ENCODE data around the gene KLF11. TPM values are rescaled to one million over a fixed set of nuclear protein-coding genes. Genes with fewer than 3 reads are reported as not detected.

The KLF11 gene
- polyA plus RNA-seq, 1 donor from 2014 or later, result 5.7 TPM

DNA sequence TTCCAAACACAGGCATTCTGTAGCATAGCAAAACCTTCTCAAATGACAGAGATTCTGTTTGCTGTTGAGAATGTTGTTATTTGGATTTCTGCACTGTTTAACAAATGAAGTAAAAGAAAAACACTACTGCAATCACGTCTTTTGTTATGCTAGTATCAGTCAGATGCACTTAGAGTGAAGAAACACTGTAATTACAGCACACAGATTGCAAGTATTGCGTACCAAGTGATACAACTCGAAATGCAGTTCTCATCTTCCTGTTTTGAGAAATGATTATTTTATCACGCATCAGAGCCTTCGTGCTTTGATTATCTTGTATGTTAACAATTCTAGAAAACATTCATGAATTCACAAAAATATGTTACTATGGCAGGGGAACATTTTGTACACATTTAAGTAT, 41.8 kb upstream of the KLF11 start:
- Histone ChIP-seq H3K4me3 (ENCODE audit: low read length) (no peak overlapping the region), H3K27ac (ENCODE audit: low read length) (no peak overlapping the region), H3K9me2 (ENCODE audit: insufficient read depth, low read length) (no peaks in the 10 kb centered on the region), H2AFZ (ENCODE audit: low read depth, low read length) (no peak overlapping the region), H3K36me3 (ENCODE audit: insufficient read depth, low read length) (peaks cover 7% of the 10 kb centered on the region), H3K27me3 (ENCODE audit: insufficient read depth, low read depth, low read length) (no peaks in the 10 kb centered on the region), H3K9me3 (ENCODE audit: low read length) (no peaks in the 10 kb centered on the region), H3K79me2 (replicated peaks; ENCODE audit: insufficient read depth, low read length) (no peaks in the 10 kb centered on the region), H3F3A (ENCODE audit: insufficient read depth, low read length, poor library complexity, severe bottlenecking) (no peaks in the 10 kb centered on the region), H3K4me2 (ENCODE audit: low read length) (no peak overlapping the region), H4K20me1 (ENCODE audit: insufficient read depth) (no peaks in the 10 kb centered on the region), H3K9ac (ENCODE audit: low read length) (no peak overlapping the region)
- no peak for TF ChIP-seq SMC3 (conservative IDR thresholded peaks at IDR 0.05; ENCODE audit: poor library complexity)
- no peak for TF ChIP-seq RAD21 (conservative IDR thresholded peaks at IDR 0.05)
- no peak for TF ChIP-seq POLR2AphosphoS5 (IDR thresholded peaks at IDR 0.05)

- H3K27ac ChIP-seq (ENCODE audit: low read length), result no peak overlapping the region
- no peak overlapping the region for H3K9ac ChIP-seq (ENCODE audit: low read length)
- no peaks in the 10 kb centered on the region for H3K27me3 ChIP-seq (ENCODE audit: insufficient read depth, low read depth, low read length)
- no peaks in the 10 kb centered on the region for H3K79me2 ChIP-seq (replicated peaks; ENCODE audit: insufficient read depth, low read length)
- H3K4me2 ChIP-seq (ENCODE audit: low read length), result no peak overlapping the region
- H2AFZ ChIP-seq (ENCODE audit: low read depth, low read length), result no peak overlapping the region
- TF ChIP-seq, protein P1, sequence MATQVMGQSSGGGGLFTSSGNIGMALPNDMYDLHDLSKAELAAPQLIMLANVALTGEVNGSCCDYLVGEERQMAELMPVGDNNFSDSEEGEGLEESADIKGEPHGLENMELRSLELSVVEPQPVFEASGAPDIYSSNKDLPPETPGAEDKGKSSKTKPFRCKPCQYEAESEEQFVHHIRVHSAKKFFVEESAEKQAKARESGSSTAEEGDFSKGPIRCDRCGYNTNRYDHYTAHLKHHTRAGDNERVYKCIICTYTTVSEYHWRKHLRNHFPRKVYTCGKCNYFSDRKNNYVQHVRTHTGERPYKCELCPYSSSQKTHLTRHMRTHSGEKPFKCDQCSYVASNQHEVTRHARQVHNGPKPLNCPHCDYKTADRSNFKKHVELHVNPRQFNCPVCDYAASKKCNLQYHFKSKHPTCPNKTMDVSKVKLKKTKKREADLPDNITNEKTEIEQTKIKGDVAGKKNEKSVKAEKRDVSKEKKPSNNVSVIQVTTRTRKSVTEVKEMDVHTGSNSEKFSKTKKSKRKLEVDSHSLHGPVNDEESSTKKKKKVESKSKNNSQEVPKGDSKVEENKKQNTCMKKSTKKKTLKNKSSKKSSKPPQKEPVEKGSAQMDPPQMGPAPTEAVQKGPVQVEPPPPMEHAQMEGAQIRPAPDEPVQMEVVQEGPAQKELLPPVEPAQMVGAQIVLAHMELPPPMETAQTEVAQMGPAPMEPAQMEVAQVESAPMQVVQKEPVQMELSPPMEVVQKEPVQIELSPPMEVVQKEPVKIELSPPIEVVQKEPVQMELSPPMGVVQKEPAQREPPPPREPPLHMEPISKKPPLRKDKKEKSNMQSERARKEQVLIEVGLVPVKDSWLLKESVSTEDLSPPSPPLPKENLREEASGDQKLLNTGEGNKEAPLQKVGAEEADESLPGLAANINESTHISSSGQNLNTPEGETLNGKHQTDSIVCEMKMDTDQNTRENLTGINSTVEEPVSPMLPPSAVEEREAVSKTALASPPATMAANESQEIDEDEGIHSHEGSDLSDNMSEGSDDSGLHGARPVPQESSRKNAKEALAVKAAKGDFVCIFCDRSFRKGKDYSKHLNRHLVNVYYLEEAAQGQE (IDR thresholded peaks at IDR 0.05; ENCODE audit: borderline replicate concordance), result no peak
- TF ChIP-seq POLR2AphosphoS5 (IDR thresholded peaks at IDR 0.05) (no peak), RAD21 (conservative IDR thresholded peaks at IDR 0.05) (no peak), EP300 (conservative IDR thresholded peaks at IDR 0.05; ENCODE audit: poor library complexity, severe bottlenecking) (no peak), CTCF (IDR thresholded peaks at IDR 0.05; ENCODE audit: poor library complexity, severe bottlenecking) (no peak), MXI1 (conservative IDR thresholded peaks at IDR 0.05; ENCODE audit: poor library complexity, severe bottlenecking) (no peak), TAF1 (IDR thresholded peaks at IDR 0.05; ENCODE audit: low read depth) (no peak), EZH2 (IDR thresholded peaks at IDR 0.05; ENCODE audit: borderline replicate concordance, insufficient read depth, low read length, poor library complexity, severe bottlenecking) (no peak), SMC3 (conservative IDR thresholded peaks at IDR 0.05; ENCODE audit: poor library complexity) (no peak)
- no peaks in the 10 kb centered on the region for H3F3A ChIP-seq (ENCODE audit: insufficient read depth, low read length, poor library complexity, severe bottlenecking)
- peaks cover 7% of the 10 kb centered on the region for H3K36me3 ChIP-seq (ENCODE audit: insufficient read depth, low read length)
- H3K9me2 ChIP-seq (ENCODE audit: insufficient read depth, low read length), result no peaks in the 10 kb centered on the region
- H3K9me3 ChIP-seq (ENCODE audit: low read length), result no peaks in the 10 kb centered on the region
- no peak overlapping the region for H3K4me3 ChIP-seq (ENCODE audit: low read length)
- no peaks in the 10 kb centered on the region for H4K20me1 ChIP-seq (ENCODE audit: insufficient read depth)
These were observed 41.2 kb upstream of the KLF11 start for GRCh38 chr2:10002109-10002508.

GRCh38 chr2:10002681-10003080, 40.7 kb upstream of the KLF11 start:
- H3K36me3 ChIP-seq (ENCODE audit: insufficient read depth, low read length), result peaks cover 7% of the 10 kb centered on the region
- H3K9me3 ChIP-seq (ENCODE audit: low read length), result no peaks in the 10 kb centered on the region
- H3K27ac ChIP-seq (ENCODE audit: low read length), result no peak overlapping the region
- TF ChIP-seq POLR2AphosphoS5 (IDR thresholded peaks at IDR 0.05) (no peak), EZH2 (IDR thresholded peaks at IDR 0.05; ENCODE audit: borderline replicate concordance, insufficient read depth, low read length, poor library complexity, severe bottlenecking) (no peak), RAD21 (conservative IDR thresholded peaks at IDR 0.05) (no peak), TAF1 (IDR thresholded peaks at IDR 0.05; ENCODE audit: low read depth) (no peak), SMC3 (conservative IDR thresholded peaks at IDR 0.05; ENCODE audit: poor library complexity) (no peak), EP300 (conservative IDR thresholded peaks at IDR 0.05; ENCODE audit: poor library complexity, severe bottlenecking) (no peak), CTCF (IDR thresholded peaks at IDR 0.05; ENCODE audit: poor library complexity, severe bottlenecking) (no peak), MXI1 (conservative IDR thresholded peaks at IDR 0.05; ENCODE audit: poor library complexity, severe bottlenecking) (no peak)
- TF ChIP-seq, protein P1 (IDR thresholded peaks at IDR 0.05; ENCODE audit: borderline replicate concordance), result no peak
- no peaks in the 10 kb centered on the region for H3K27me3 ChIP-seq (ENCODE audit: insufficient read depth, low read depth, low read length)
- no peak overlapping the region for H3K9ac ChIP-seq (ENCODE audit: low read length)
- no peak overlapping the region for H2AFZ ChIP-seq (ENCODE audit: low read depth, low read length)
- no peaks in the 10 kb centered on the region for H3K79me2 ChIP-seq (replicated peaks; ENCODE audit: insufficient read depth, low read length)
- no peaks in the 10 kb centered on the region for H4K20me1 ChIP-seq (ENCODE audit: insufficient read depth)
- no peak overlapping the region for H3K4me3 ChIP-seq (ENCODE audit: low read length)
- H3F3A ChIP-seq (ENCODE audit: insufficient read depth, low read length, poor library complexity, severe bottlenecking), result no peaks in the 10 kb centered on the region
- no peaks in the 10 kb centered on the region for H3K9me2 ChIP-seq (ENCODE audit: insufficient read depth, low read length)
- no peak overlapping the region for H3K4me2 ChIP-seq (ENCODE audit: low read length)
